Endodermal cell (in vitro differentiated cells): ENCODE measurements around the gene IGLL1. TPM values are rescaled to one million over a fixed set of nuclear protein-coding genes. Genes with fewer than 3 reads are reported as not detected.
"Not testable (repeated sequence)": the region's sequence is repeated elsewhere in the genome, so short reads cannot be mapped to it uniquely, and the experiment has no call there.

Experiments
- DNase-seq: peaks from one replicate; pipeline ENCODE4 v3.0.0-alpha.2; 2017
- H3K27ac ChIP-seq: 2 replicates; pipeline ENCODE4 v1.5.1; 2013; ENCODE audit warnings: mild to moderate bottlenecking, low read depth, low read length, moderate library complexity
- H3K27me3 ChIP-seq: 2 replicates; pipeline ENCODE4 v1.6.1; 2013; ENCODE audit warnings: mild to moderate bottlenecking, low read length, moderate library complexity; ENCODE audit not compliant: insufficient read depth, control insufficient read depth, poor library complexity, severe bottlenecking
- H3K36me3 ChIP-seq: 2 replicates; pipeline ENCODE4 v1.7.0; 2013; ENCODE audit warnings: mild to moderate bottlenecking, low read length, moderate library complexity; ENCODE audit not compliant: control insufficient read depth, insufficient read depth
- H3K4me1 ChIP-seq: one replicate; pipeline ENCODE4 v1.7.0; 2013; ENCODE audit warnings: low read length; ENCODE audit not compliant: control insufficient read depth, insufficient read depth
- H3K4me3 ChIP-seq: 2 replicates; pipeline ENCODE4 v1.5.1; 2013; ENCODE audit warnings: mild to moderate bottlenecking, low read length, moderate library complexity
- H3K9ac ChIP-seq: 2 replicates; pipeline ENCODE4 v1.6.1; 2013; ENCODE audit warnings: mild to moderate bottlenecking, low read length, moderate library complexity; ENCODE audit not compliant: poor library complexity, severe bottlenecking; ENCODE audit errors: extremely low read depth
- H3K9me3 ChIP-seq: 2 replicates; pipeline ENCODE4 v1.6.1; 2013; ENCODE audit warnings: mild to moderate bottlenecking, low read length, moderate library complexity; ENCODE audit not compliant: control insufficient read depth
- H3K27ac Mint-ChIP-seq: 2 replicates; pipeline ENCODE4 v1.8.0; 2020; ENCODE audit warnings: mixed read lengths
- H3K27me3 Mint-ChIP-seq: 2 replicates; pipeline ENCODE4 v1.8.0; 2021; ENCODE audit warnings: mild to moderate bottlenecking, mixed read lengths; ENCODE audit not compliant: insufficient read depth
- H3K36me3 Mint-ChIP-seq: 2 replicates; pipeline ENCODE4 v1.8.0; 2020; ENCODE audit warnings: low read depth, mixed read lengths
- H3K4me1 Mint-ChIP-seq: 2 replicates; pipeline ENCODE4 v1.8.0; 2020; ENCODE audit warnings: mixed read lengths
- H3K4me3 Mint-ChIP-seq: 2 replicates; pipeline ENCODE4 v1.8.0; 2020; ENCODE audit warnings: mild to moderate bottlenecking, moderate library complexity, mixed read lengths
- H3K9me3 Mint-ChIP-seq: 2 replicates; pipeline ENCODE4 v1.8.0; 2020; ENCODE audit warnings: mild to moderate bottlenecking, mixed read lengths
- CTCF ChIP-seq: fragments of 200-600 bp; sonication (generic); conservative IDR thresholded peaks from 2 replicates; pipeline ENCODE4 v1.5.0; 2021; ENCODE audit warnings: antibody characterized with exemption, mild to moderate bottlenecking
- WGBS, 2 experiments: methylation state at CpG; one replicate each; pipeline versions ENCODE4 v1.1.5 to v1.1.7; 2013; ENCODE audit warnings: missing lambda C conversion rate in 2 of 2, mixed read lengths in 1 of 2; ENCODE audit not compliant: insufficient coverage in 1 of 2, insufficient read length in 1 of 2; 5-methylcytosine and 5-hydroxymethylcytosine counted together
- total RNA-seq, 2 donors: library from RNA; stranded (reverse); fragmentation: NEBNext Ultra II Directional in 1 of 2; extraction: Animal tissue kit (Norgen Biotek cat#: 25700) in 1 of 2; gene quantifications; 2 replicates in 1 of 2; 3 replicates in 1 of 2; pipeline ENCODE4 v1.2.1, GENCODE V29; 2021

The IGLL1 gene
- total RNA-seq, 2 donors from 2014 or later, result not detected

- Histone ChIP-seq H3K9me3 (no peaks in the 10 kb centered on the region), H3K9ac (no peak overlapping the region), H3K27ac (no peak overlapping the region), H3K27me3 (no peaks in the 10 kb centered on the region), H3K4me1 (no peaks in the 10 kb centered on the region), H3K4me3 (no peak overlapping the region), H3K36me3 (no peaks in the 10 kb centered on the region)
- TF ChIP-seq CTCF, result no peak
- no peak overlapping the region for H3K4me3 Mint-ChIP-seq
- no peak overlapping the region for H3K27ac Mint-ChIP-seq
- no peaks in the 10 kb centered on the region for H3K9me3 Mint-ChIP-seq
- peaks cover 26% of the 10 kb centered on the region for H3K27me3 Mint-ChIP-seq
- 92 to 96% methylated on average over 4 of the region's 4 CpGs for WGBS, 2 experiments
- no peaks in the 10 kb centered on the region for H3K36me3 Mint-ChIP-seq
- no peak for DNase-seq
- H3K4me1 Mint-ChIP-seq, result no peaks in the 10 kb centered on the region
Observed at GRCh38 chr22:23575601-23576000, 4.5 kb downstream of the IGLL1 start.

- DNase-seq, result no peak
- Histone ChIP-seq H3K27me3 (no peaks in the 10 kb centered on the region), H3K4me1 (no peaks in the 10 kb centered on the region), H3K9ac (no peak overlapping the region), H3K36me3 (no peaks in the 10 kb centered on the region), H3K4me3 (no peak overlapping the region), H3K9me3 (no peaks in the 10 kb centered on the region), H3K27ac (no peak overlapping the region)
- Mint-ChIP-seq H3K27ac (no peak overlapping the region), H3K36me3 (no peaks in the 10 kb centered on the region), H3K27me3 (peaks cover 27% of the 10 kb centered on the region), H3K4me3 (no peak overlapping the region), H3K4me1 (no peaks in the 10 kb centered on the region), H3K9me3 (no peaks in the 10 kb centered on the region)
- no peak for TF ChIP-seq CTCF
- WGBS, 2 experiments, result 84% methylated on average over 6 to 7 of the region's 8 CpGs
Observed at GRCh38 chr22:23574877-23575276, 5.2 kb downstream of the IGLL1 start.

- Histone ChIP-seq H3K4me1 (no peaks in the 10 kb centered on the region), H3K9me3 (no peaks in the 10 kb centered on the region), H3K27me3 (no peaks in the 10 kb centered on the region), H3K36me3 (no peaks in the 10 kb centered on the region), H3K27ac (no peak overlapping the region), H3K9ac (no peak overlapping the region), H3K4me3 (no peak overlapping the region)
- peak; percentile 69 for DNase-seq
- 74% methylated on average over 4 of the region's 4 CpGs; no CpG with 5 or more reads in 1 of the 2 experiments for WGBS, 2 experiments
- H3K4me3 Mint-ChIP-seq, result no peak overlapping the region
- no peaks in the 10 kb centered on the region for H3K4me1 Mint-ChIP-seq
- H3K27me3 Mint-ChIP-seq, result peaks cover 31% of the 10 kb centered on the region
- no peak for TF ChIP-seq CTCF
- no peak overlapping the region for H3K27ac Mint-ChIP-seq
- no peaks in the 10 kb centered on the region for H3K9me3 Mint-ChIP-seq
- no peaks in the 10 kb centered on the region for H3K36me3 Mint-ChIP-seq
Observed at GRCh38 chr22:23574371-23574811, 5.7 kb downstream of the IGLL1 start.

- WGBS, 2 experiments, result 66 to 72% methylated on average over 4 to 8 of the region's 8 CpGs
- H3K27ac ChIP-seq, H3K9me3 Mint-ChIP-seq, H3K4me1 ChIP-seq, H3K4me3 ChIP-seq, H3K9me3 ChIP-seq, H3K4me1 Mint-ChIP-seq, H3K36me3 Mint-ChIP-seq, H3K36me3 ChIP-seq, H3K27ac Mint-ChIP-seq, H3K27me3 ChIP-seq, H3K4me3 Mint-ChIP-seq, H3K9ac ChIP-seq: not testable (repeated sequence)
- peak; percentile 18 for DNase-seq
- H3K27me3 Mint-ChIP-seq, result peaks cover 35% of the 10 kb centered on the region
Observed at GRCh38 chr22:23573701-23574235, 6.3 kb downstream of the IGLL1 start.

GRCh38 chr22:23573106-23573505, 7.0 kb downstream of the IGLL1 start:
- not testable (repeated sequence) for H3K27me3 ChIP-seq, H3K4me3 ChIP-seq, H3K4me3 Mint-ChIP-seq, H3K9me3 Mint-ChIP-seq, H3K4me1 Mint-ChIP-seq, H3K27ac ChIP-seq, H3K9me3 ChIP-seq, H3K27ac Mint-ChIP-seq, H3K4me1 ChIP-seq, H3K9ac ChIP-seq, H3K36me3 ChIP-seq, H3K36me3 Mint-ChIP-seq
- peaks cover 42% of the 10 kb centered on the region for H3K27me3 Mint-ChIP-seq
- DNase-seq, result peak; percentile 20
- 84 to 87% methylated on average over 9 to 13 of the region's 13 CpGs for WGBS, 2 experiments
